HG02571 (cell line): ENCODE measurements around the gene ANKRD13B.
A peak's percentile ranks its signal among the peaks of the same experiment; 100 is the strongest.

Source experiments
- ATAC-seq: cut with Tn5 transposase; IDR thresholded peaks from one replicate; pipeline ENCODE4 v1.9.1; 2021; ENCODE audit warnings: mild to moderate bottlenecking, moderate library complexity; ENCODE audit not compliant: unreplicated experiment

ANKRD13B gene

GRCh38 chr17:29579866-29580771, 12.8 kb upstream of the ANKRD13B start:
- peak; percentile 76 for ATAC-seq

- no peak for ATAC-seq
Observed at GRCh38 chr17:29581583-29582253, 11.2 kb upstream of the ANKRD13B start.

- no peak for ATAC-seq
Observed at GRCh38 chr17:29582254-29582765, 10.6 kb upstream of the ANKRD13B start.

GRCh38 chr17:29582772-29583171, 10.2 kb upstream of the ANKRD13B start:
- no peak for ATAC-seq

GRCh38 chr17:29583324-29584248, 9.3 kb upstream of the ANKRD13B start:
- ATAC-seq = no peak

- no peak for ATAC-seq
Observed at GRCh38 chr17:29584452-29585079, 8.4 kb upstream of the ANKRD13B start.

GRCh38 chr17:29585080-29585751, 7.7 kb upstream of the ANKRD13B start:
- no peak for ATAC-seq

- no peak for ATAC-seq
Observed at GRCh38 chr17:29586676-29587469, 6.1 kb upstream of the ANKRD13B start.

- no peak for ATAC-seq
Observed at GRCh38 chr17:29587591-29587990, 5.3 kb upstream of the ANKRD13B start.

GRCh38 chr17:29588017-29588561, 4.8 kb upstream of the ANKRD13B start:
- ATAC-seq = no peak

- peak; percentile 7 for ATAC-seq
Observed at GRCh38 chr17:29588562-29589411, 4.1 kb upstream of the ANKRD13B start.

GRCh38 chr17:29589524-29590410, 3.2 kb upstream of the ANKRD13B start, which contains the start of gene GIT1:
TSS of gene GIT1 (minus strand) at chr17:29589648. CDS start at chr17:29589378, 270 bp downstream.
- peak; percentile 45 for ATAC-seq

- no peak for ATAC-seq
Observed at GRCh38 chr17:29590411-29591145, 2.4 kb upstream of the ANKRD13B start.

- no peak for ATAC-seq
Observed at GRCh38 chr17:29591146-29591736, 1.7 kb upstream of the ANKRD13B start.

- ATAC-seq = no peak
Observed at GRCh38 chr17:29591737-29592608, 959 bp upstream of the ANKRD13B start.
